ENCODE results near the gene PPP1R9B. TPM values are rescaled to one million over a fixed set of nuclear protein-coding genes. Genes with fewer than 3 reads are reported as not detected.

PPP1R9B gene
- total RNA-seq, 4 donors from 2014 or later, result 23.3 to 38.1 (median 30.8) TPM

DNA sequence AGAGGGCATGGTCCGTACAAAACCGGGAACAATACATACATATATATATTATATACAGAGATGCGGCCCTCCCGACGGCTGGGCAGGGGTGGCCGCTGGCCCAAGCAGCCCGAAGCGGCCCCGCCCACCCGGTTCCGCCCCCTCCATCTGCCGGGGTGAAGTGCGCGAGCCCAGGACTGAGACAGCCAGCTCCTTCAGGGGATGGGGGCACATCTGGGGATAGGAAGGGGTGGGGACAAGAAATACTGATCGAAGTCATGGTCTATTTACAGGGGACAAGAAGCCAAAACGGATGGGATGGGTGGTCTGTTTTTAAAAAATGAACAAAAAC is 16.7 kb downstream of the PPP1R9B start:
- no peak for TF ChIP-seq POLR2A (IDR thresholded peaks at IDR 0.05)
- no peak for TF ChIP-seq POLR2AphosphoS5 (IDR thresholded peaks at IDR 0.05)
- TF ChIP-seq EP300 (IDR thresholded peaks at IDR 0.05), result no peak
- TF ChIP-seq, protein P1, sequence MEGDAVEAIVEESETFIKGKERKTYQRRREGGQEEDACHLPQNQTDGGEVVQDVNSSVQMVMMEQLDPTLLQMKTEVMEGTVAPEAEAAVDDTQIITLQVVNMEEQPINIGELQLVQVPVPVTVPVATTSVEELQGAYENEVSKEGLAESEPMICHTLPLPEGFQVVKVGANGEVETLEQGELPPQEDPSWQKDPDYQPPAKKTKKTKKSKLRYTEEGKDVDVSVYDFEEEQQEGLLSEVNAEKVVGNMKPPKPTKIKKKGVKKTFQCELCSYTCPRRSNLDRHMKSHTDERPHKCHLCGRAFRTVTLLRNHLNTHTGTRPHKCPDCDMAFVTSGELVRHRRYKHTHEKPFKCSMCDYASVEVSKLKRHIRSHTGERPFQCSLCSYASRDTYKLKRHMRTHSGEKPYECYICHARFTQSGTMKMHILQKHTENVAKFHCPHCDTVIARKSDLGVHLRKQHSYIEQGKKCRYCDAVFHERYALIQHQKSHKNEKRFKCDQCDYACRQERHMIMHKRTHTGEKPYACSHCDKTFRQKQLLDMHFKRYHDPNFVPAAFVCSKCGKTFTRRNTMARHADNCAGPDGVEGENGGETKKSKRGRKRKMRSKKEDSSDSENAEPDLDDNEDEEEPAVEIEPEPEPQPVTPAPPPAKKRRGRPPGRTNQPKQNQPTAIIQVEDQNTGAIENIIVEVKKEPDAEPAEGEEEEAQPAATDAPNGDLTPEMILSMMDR (IDR thresholded peaks at IDR 0.05), result no peak
- Histone ChIP-seq H3K27me3 (no peaks in the 10 kb centered on the region), H3K9me3 (no peaks in the 10 kb centered on the region), H3K4me3 (no peak overlapping the region), H3K27ac (peak overlapping the region; percentile 2 to 77 (median 60)), H3K36me3 (peaks cover 0 to 47% of the 10 kb centered on the region in 2 donors), H3K4me1 (peaks cover 3 to 47% (median 32%) of the 10 kb centered on the region in 3 donors)
- 33 to 36% methylated on average over 1 to 2 of the region's 16 CpGs for WGBS, 2 donors (ENCODE audit: low coverage in 1 of 2)
- ATAC-seq, result no peak

DNA sequence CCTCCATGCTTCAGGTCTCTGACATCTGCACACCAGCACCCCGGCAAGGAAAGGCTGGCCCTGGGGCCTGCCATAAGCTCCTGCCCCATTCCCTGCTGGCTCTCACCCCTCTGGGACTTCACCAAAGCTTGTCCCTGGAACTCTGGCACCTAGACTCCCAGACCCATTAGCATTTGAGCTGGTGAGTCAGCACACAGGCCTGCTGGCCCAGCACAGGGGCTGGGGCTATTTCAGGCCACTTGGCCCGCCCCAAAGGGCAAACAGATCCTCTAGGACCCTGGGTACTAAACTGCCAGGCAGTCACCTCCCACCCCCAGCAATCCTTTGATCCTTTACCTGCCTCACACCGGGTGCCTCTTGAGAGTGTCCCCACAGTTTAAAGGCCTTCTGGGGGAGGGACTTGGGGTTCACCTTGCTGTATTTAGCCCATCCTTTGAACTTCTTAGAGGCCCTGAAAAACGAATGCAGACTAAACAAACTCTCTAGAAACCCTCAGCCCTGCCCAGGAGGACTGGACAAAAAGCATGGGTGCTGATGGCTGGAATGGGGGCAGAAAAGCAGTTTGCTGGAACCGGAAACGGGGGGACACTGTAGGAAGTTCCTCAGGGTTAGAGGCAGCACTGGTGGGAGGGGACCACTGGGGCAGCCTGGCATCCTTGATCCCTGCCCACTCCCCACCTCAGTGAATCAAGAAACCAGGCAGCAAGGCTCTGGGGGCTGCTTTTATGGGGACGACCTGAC is 17.3 kb downstream of the PPP1R9B start:
- TF ChIP-seq POLR2AphosphoS5 (IDR thresholded peaks at IDR 0.05) (peak; percentile 64), EP300 (IDR thresholded peaks at IDR 0.05) (no peak)
- ATAC-seq, result peak; percentile 57
- Histone ChIP-seq H3K9me3 (no peaks in the 10 kb centered on the region), H3K27ac (peak overlapping the region; percentile 2 to 77 (median 60)), H3K36me3 (peaks cover 0 to 41% of the 10 kb centered on the region in 2 donors), H3K4me3 (no peak overlapping the region), H3K4me1 (peaks cover 3 to 52% (median 33%) of the 10 kb centered on the region in 3 donors), H3K27me3 (no peaks in the 10 kb centered on the region)
- WGBS, 2 donors (ENCODE audit: low coverage in 1 of 2), result 41% methylated on average over 2 of the region's 7 CpGs; no CpG with 5 or more reads in 1 of the 2 donors

- Histone ChIP-seq H3K4me1 (peaks cover 3 to 59% (median 33%) of the 10 kb centered on the region in 3 donors), H3K27ac (peak overlapping the region in 2 of 4 donors; percentile 69 to 77), H3K27me3 (no peaks in the 10 kb centered on the region), H3K9me3 (no peaks in the 10 kb centered on the region), H3K36me3 (peaks cover 0 to 32% of the 10 kb centered on the region in 2 donors), H3K4me3 (no peak overlapping the region)
- TF ChIP-seq, protein P1 (IDR thresholded peaks at IDR 0.05), result no peak
- TF ChIP-seq EP300 (IDR thresholded peaks at IDR 0.05) (no peak), POLR2A (IDR thresholded peaks at IDR 0.05) (no peak), POLR2AphosphoS5 (IDR thresholded peaks at IDR 0.05) (no peak)
- 70 to 80% methylated on average over 2 to 4 of the region's 6 CpGs for WGBS, 2 donors (ENCODE audit: low coverage in 1 of 2)
- no peak for ATAC-seq
Observed at GRCh38 chr17:50132104-50132794, 18.2 kb downstream of the PPP1R9B start.

DNA sequence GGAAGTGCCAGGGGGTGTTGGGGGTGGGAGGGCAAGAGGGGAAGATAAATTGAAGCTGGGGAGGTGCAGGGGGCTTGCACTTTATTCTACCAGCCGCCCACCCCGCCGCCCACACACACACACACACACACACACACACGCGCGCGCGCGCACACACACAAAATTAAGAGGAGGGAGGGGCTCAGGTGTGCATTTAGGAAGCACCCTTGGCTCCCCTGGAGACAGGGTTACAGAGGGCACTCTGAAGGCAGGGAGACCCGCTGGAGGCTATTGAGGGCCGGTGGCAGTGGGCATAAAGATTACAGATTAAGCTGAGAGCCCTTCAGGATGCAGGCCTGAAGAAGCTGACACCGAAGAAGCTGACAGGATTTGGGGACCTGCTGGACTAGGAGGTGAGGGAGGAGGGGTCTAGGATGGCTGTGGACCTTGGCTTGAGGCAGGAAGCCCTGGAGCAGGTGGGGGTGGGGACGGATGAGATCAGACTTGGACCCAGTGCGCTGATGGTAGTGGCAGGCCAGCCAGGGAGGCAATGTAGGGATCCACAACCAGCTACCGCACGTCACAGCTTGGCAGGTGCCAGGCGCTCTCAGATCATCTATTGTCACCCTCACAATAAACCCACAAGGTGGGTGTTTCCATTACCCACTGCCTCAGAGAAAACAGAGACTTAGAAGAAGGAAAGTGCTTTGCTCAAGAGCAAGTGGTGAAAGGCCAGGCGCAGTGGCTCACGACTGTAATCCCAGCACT is 19.7 kb downstream of the PPP1R9B start:
- peaks cover 0 to 17% of the 10 kb centered on the region in 2 donors for H3K36me3 ChIP-seq
- H3K9me3 ChIP-seq, result no peaks in the 10 kb centered on the region
- 58 to 64% methylated on average over 7 to 15 of the region's 19 CpGs for WGBS, 2 donors (ENCODE audit: low coverage in 1 of 2)
- no peak for ATAC-seq
- H3K27ac ChIP-seq, result no peak overlapping the region
- H3K4me3 ChIP-seq, result peak overlapping the region in 1 of 2 donors; percentile 64
- peaks cover 3 to 59% (median 33%) of the 10 kb centered on the region in 3 donors for H3K4me1 ChIP-seq
- no peaks in the 10 kb centered on the region for H3K27me3 ChIP-seq
- TF ChIP-seq, protein P1 (IDR thresholded peaks at IDR 0.05), result no peak
- TF ChIP-seq EP300 (IDR thresholded peaks at IDR 0.05) (no peak), POLR2A (IDR thresholded peaks at IDR 0.05) (no peak), POLR2AphosphoS5 (IDR thresholded peaks at IDR 0.05) (no peak)
